GM12878 (cell line): ENCODE data around the gene PIGQ. TPM values are rescaled to one million over a fixed set of nuclear protein-coding genes. Genes with fewer than 3 reads are reported as not detected.

Source experiments
- ATAC-seq: fragments of 200-7000 bp; cut with Tn5 transposase; 3 replicates; pipeline ENCODE4 v1.9.1; 2020; ENCODE audit warnings: mild to moderate bottlenecking, moderate library complexity
- BruUV-seq: library from RNA; stranded (reverse); fragments of 400-500 nt; replicated peaks from 2 replicates; lab custom pipeline; 2021; lab: Mats Ljungman, UMichigan
- CTCF ChIA-PET: fragments of 300-600 bp; sonication (Branson Sonifier 250); formaldehyde crosslinking; extraction: SDS; loops from one replicate; lab custom pipeline; 2021; ENCODE audit warnings: inconsistent platforms; lab: Yijun Ruan, JAX
- POLR2A ChIA-PET: fragments of 350-600 bp; formaldehyde crosslinking; extraction: SDS; loops from one replicate; lab custom pipeline; 2021; ENCODE audit warnings: inconsistent platforms; lab: Charles Lee
- RAD21 ChIA-PET: fragments of 300-600 bp; sonication (Branson Sonifier 250); formaldehyde crosslinking; loops from one replicate; lab custom pipeline; 2023; ENCODE audit warnings: antibody characterized with exemption; ENCODE audit not compliant: unreplicated experiment; lab: Charles Lee
- SMC1A ChIA-PET: fragments of 300-600 bp; sonication (Branson Sonifier 250); formaldehyde crosslinking; loops from one replicate; lab custom pipeline; 2023; ENCODE audit not compliant: unreplicated experiment, uncharacterized antibody; lab: Charles Lee
- DNase-seq: peaks from one replicate; pipeline ENCODE4 v3.0.0-alpha.2; 2011; ENCODE audit warnings: low read depth, low spot score
- FAIRE-seq: peaks from 3 replicates; lab custom pipeline; 2011; peaks lifted over from hg19 to GRCh38; lab: Jason Lieb, UNC
- H2AFZ ChIP-seq: 2 replicates; pipeline ENCODE4 v1.6.0; 2011; ENCODE audit warnings: low read depth, low read length, control low read depth; ENCODE audit not compliant: control insufficient read depth
- H3K27ac ChIP-seq: 2 replicates; pipeline ENCODE4 v1.5.1; 2011; ENCODE audit warnings: control low read depth; ENCODE audit not compliant: control insufficient read depth, insufficient read depth
- H3K27me3 ChIP-seq, 2 experiments: replicated peaks in 1 of 2; 2 replicates each; pipeline versions ENCODE4 v1.6.0 to v1.6.1; 2011; ENCODE audit warnings: low read length in 1 of 2; ENCODE audit not compliant: control insufficient read depth in 2 of 2, insufficient read depth in 2 of 2
- H3K36me3 ChIP-seq, 2 experiments: 2 replicates each; pipeline ENCODE4 v1.5.1; 2011; ENCODE audit warnings: low read length in 1 of 2; ENCODE audit not compliant: control insufficient read depth in 2 of 2, insufficient read depth in 2 of 2
- H3K4me1 ChIP-seq: 2 replicates; pipeline ENCODE4 v1.6.1; 2011; ENCODE audit warnings: mild to moderate bottlenecking, low read length, moderate library complexity, mixed read lengths; ENCODE audit not compliant: control insufficient read depth, insufficient read depth
- H3K4me2 ChIP-seq: 2 replicates; pipeline ENCODE4 v1.6.0; 2011; ENCODE audit warnings: control low read depth; ENCODE audit not compliant: control insufficient read depth, insufficient read depth
- H3K4me3 ChIP-seq: fragments of 200-600 bp; sonication (generic); 2 replicates; pipeline ENCODE4 v1.5.1; 2016
- H3K79me2 ChIP-seq: 2 replicates; pipeline ENCODE4 v1.6.0; 2011; ENCODE audit warnings: low read length; ENCODE audit not compliant: control insufficient read depth, insufficient read depth
- H3K9ac ChIP-seq: 2 replicates; pipeline ENCODE4 v1.8.0; 2011; ENCODE audit warnings: low read length, control low read depth, mixed read lengths; ENCODE audit not compliant: control insufficient read depth, insufficient read depth
- H3K9me3 ChIP-seq: replicated peaks from 3 replicates; pipeline ENCODE4 v1.5.1; 2011; ENCODE audit warnings: mild to moderate bottlenecking, low read length; ENCODE audit not compliant: control insufficient read depth, insufficient read depth
- H4K20me1 ChIP-seq: 2 replicates; pipeline ENCODE4 v1.6.0; 2011; ENCODE audit not compliant: control insufficient read depth, insufficient read depth
- FOXK2 ChIP-seq: fragments of 450-650 bp; IDR thresholded peaks from 2 replicates; pipeline ENCODE4 v1.6.1; 2017; ENCODE audit warnings: mild to moderate bottlenecking, moderate library complexity
- TCF12 ChIP-seq: IDR thresholded peaks from 2 replicates; pipeline ENCODE4 v1.6.1; 2011; ENCODE audit warnings: low read depth, mild to moderate bottlenecking, low read length
- WGBS: methylation state at CpG from one replicate; pipeline ENCODE4 v1.1.6; 2016; ENCODE audit warnings: low lambda C conversion rate; ENCODE audit not compliant: insufficient replicate concordance, insufficient coverage; ENCODE audit errors: missing lambda C conversion rate; 5-methylcytosine and 5-hydroxymethylcytosine counted together
- in situ Hi-C: fragments of 300-500 bp; cut with MboI; formaldehyde crosslinking; loops from 9 replicates; pipeline ENCODE4 v1.14.3; 2018; ENCODE audit warnings: mixed read lengths
- intact Hi-C: fragments of 100-400 bp; cut with micrococcal nuclease; formaldehyde crosslinking; loops from one replicate; pipeline ENCODE4 v1.14.2; 2022; ENCODE audit not compliant: unreplicated experiment
- polyA plus RNA-seq, 11 experiments: library from polyadenylated mRNA; depleted of rRNA in 4 of 11; unstranded in 6 of 11; stranded (reverse) in 5 of 11; fragments of >200 nt; fragmentation: Nextera tagmentation in 4 of 11; fragmentation: Illumina TruSeq in 1 of 11; extraction: Ambion mirVana in 4 of 11; extraction: Trizol in 1 of 11; gene quantifications; 1 replicate in 1 of 11; 2 replicates in 10 of 11; pipeline versions ENCODE4 v1.2.1 to v1.2.3, GENCODE V29; 2011 to 2016; ENCODE audit warnings: inconsistent platforms in 2 of 11, missing spikeins in 2 of 11, low read depth in 1 of 11
- total RNA-seq, 4 experiments: library from RNA; depleted of rRNA in 3 of 4; stranded (reverse); fragments of >200 nt in 3 of 4; fragmentation: Illumina TruSeq in 1 of 4; extraction: Trizol in 1 of 4; gene quantifications; 2 replicates each; pipeline versions ENCODE4 v1.2.1 to v1.2.3, GENCODE V29; 2013 to 2021
- TF ChIP-seq, protein P1 (sequence below): IDR thresholded peaks from 2 replicates; pipeline ENCODE4 v1.6.1; 2011; ENCODE audit warnings: mild to moderate bottlenecking, low read depth, low read length, moderate library complexity; ENCODE audit not compliant: insufficient replicate concordance
- TF ChIP-seq, protein P2 (sequence below): IDR thresholded peaks from 2 replicates; pipeline ENCODE4 v1.6.1; 2011; ENCODE audit warnings: low read depth, mild to moderate bottlenecking, low read length, moderate library complexity, borderline replicate concordance; ENCODE audit errors: extremely low read depth
- TF ChIP-seq, protein P3 (sequence below): IDR thresholded peaks from 2 replicates; pipeline ENCODE4 v1.6.1; 2011; ENCODE audit warnings: borderline replicate concordance, low read depth, mild to moderate bottlenecking, moderate library complexity, low read length; ENCODE audit not compliant: insufficient read depth, poor library complexity, severe bottlenecking

Gene PIGQ
- total and polyA plus RNA-seq, 10 of the 15 experiments (the other 5 are each of a cell fraction or from before 2014, with no cell fraction given) = 1.8 to 31.3 (median 17.5) TPM; not detected in 1

DNA sequence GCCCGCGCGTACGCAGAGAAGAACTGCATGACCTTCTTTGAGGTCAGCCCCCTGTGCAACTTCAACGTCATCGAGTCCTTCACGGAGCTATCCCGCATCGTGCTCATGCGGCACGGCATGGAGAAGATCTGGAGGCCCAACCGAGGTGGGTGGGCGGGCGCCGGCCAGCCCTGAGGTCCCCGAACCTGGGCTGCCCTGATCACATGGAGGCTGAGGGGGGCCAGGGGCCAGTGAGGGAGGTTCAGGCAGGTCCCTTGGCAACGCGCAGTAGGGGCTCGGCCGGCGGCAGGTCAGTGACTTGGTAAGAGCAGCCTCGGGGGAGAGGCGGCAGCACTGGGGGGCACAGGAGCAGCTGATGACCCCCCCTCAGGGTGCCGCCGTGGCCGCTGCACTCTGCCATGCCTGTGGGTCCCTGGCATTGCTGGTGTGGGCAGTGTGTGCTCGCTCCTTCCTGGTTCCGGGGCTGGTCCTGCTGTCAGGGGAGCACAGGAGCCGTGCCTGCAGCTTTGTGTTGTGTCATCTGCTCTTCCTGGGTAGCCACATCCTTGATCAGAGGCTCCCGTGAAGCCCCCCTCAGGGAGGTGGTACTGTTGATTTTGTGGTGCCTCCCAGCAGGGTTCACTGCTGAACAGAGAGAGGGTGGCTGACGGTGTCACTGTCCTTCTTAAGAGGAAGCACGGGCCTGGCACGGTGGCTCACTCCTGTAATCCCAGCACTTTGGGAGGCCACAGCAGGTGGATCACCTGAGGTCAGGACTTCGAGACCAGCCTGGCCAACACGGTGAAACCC lies 56.4 kb downstream of the PIGQ start:
- POLR2A ChIA-PET = no interaction called here
- H3K4me2 ChIP-seq = no peak overlapping the region
- intact Hi-C loops = no loop called here

DNA sequence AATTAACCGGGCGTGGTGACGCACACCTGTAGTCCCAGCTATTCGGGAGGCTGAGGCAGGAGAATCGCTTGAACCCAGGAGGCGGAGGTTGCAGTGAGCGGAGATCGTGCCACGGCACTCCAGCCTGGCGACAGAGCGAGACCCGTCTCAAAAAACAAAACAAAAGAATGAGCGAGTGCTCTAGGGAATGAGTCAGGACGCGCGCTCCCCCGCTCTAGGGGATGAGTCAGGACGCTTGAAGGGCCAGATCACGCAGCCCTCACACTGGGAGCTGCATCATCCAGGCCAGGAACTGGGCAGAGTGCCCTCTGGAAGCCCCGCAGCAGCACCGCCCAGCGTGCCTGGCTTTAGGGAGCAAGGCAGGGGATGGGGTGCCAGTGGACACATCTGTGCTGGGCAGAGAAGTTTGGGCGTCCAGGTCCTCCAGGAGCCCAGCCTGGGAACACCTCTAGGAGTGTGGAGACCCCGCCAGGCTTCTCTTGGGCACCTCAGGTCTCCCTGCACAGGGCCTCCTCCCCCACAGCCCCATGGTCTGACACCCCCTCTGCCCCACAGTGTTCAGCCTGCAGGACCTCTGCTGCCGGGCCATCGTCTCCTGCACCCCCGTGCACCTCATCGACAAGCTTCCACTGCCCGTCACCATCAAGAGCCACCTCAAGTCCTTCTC lies 57.2 kb downstream of the PIGQ start:
- Histone ChIP-seq H3K79me2 (no peaks in the 10 kb centered on the region), H3K4me1 (no peaks in the 10 kb centered on the region), H3K9me3 (no peaks in the 10 kb centered on the region), H4K20me1 (no peaks in the 10 kb centered on the region; the same call in 1 of the 2 replicates), H3K4me3 (no peak overlapping the region), H3K27me3 (no peaks in the 10 kb centered on the region), H3K9ac (no peak overlapping the region), H2AFZ (no peak overlapping the region), H3K36me3 (no peaks in the 10 kb centered on the region; a peak in 1 of 4 replicates), H3K27ac (no peak overlapping the region), H3K4me2 (no peak overlapping the region)
- no TSS peak for BruUV-seq
- ChIA-PET SMC1A (no interaction called here), RAD21 (no interaction called here), CTCF (no interaction called here), POLR2A (no interaction called here)
- in situ Hi-C loops = no loop called here
- intact Hi-C loops = no loop called here
- ATAC-seq (no peak), FAIRE-seq (no peak), DNase-seq (no peak)
- TF ChIP-seq, protein P1, sequence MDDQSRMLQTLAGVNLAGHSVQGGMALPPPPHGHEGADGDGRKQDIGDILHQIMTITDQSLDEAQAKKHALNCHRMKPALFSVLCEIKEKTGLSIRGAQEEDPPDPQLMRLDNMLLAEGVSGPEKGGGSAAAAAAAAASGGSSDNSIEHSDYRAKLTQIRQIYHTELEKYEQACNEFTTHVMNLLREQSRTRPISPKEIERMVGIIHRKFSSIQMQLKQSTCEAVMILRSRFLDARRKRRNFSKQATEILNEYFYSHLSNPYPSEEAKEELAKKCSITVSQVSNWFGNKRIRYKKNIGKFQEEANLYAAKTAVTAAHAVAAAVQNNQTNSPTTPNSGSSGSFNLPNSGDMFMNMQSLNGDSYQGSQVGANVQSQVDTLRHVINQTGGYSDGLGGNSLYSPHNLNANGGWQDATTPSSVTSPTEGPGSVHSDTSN = peak; percentile 32
- TF ChIP-seq, protein P2, sequence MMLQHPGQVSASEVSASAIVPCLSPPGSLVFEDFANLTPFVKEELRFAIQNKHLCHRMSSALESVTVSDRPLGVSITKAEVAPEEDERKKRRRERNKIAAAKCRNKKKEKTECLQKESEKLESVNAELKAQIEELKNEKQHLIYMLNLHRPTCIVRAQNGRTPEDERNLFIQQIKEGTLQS = no peak
- TF ChIP-seq, protein P3, sequence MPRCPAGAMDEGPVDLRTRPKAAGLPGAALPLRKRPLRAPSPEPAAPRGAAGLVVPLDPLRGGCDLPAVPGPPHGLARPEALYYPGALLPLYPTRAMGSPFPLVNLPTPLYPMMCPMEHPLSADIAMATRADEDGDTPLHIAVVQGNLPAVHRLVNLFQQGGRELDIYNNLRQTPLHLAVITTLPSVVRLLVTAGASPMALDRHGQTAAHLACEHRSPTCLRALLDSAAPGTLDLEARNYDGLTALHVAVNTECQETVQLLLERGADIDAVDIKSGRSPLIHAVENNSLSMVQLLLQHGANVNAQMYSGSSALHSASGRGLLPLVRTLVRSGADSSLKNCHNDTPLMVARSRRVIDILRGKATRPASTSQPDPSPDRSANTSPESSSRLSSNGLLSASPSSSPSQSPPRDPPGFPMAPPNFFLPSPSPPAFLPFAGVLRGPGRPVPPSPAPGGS = peak; percentile 76
- WGBS = 91% methylated on average over 29 of the region's 29 CpGs

More for the DNA sequence above, 56.4 kb downstream of the PIGQ start:
- Histone ChIP-seq H3K9ac (no peak overlapping the region), H3K9me3 (no peaks in the 10 kb centered on the region), H3K4me1 (no peaks in the 10 kb centered on the region), H3K79me2 (no peaks in the 10 kb centered on the region), H3K27me3 (no peaks in the 10 kb centered on the region), H3K27ac (no peak overlapping the region), H3K36me3 (no peaks in the 10 kb centered on the region; a peak in 1 of 4 replicates), H4K20me1 (no peaks in the 10 kb centered on the region; the same call in 1 of the 2 replicates), H3K4me3 (no peak overlapping the region), H2AFZ (no peak overlapping the region)
- ATAC-seq (no peak), DNase-seq (no peak), FAIRE-seq (no peak)
- RAD21 ChIA-PET = no interaction called here
- SMC1A ChIA-PET = no interaction called here
- 89% methylated on average over 35 of the region's 35 CpGs for WGBS
- in situ Hi-C loops = no loop called here
- no peak for TF ChIP-seq FOXK2
- TF ChIP-seq TCF12 = no peak
- CTCF ChIA-PET = no interaction called here
- BruUV-seq = no TSS peak
